ENCODE results near the gene ARNT2. TPM values are rescaled to one million over a fixed set of nuclear protein-coding genes. Genes with fewer than 3 reads are reported as not detected.
A peak's percentile ranks its signal among the peaks of the same experiment; 100 is the strongest.

Gene ARNT2
- total RNA-seq, 1 experiment from 2014 or later = 7.0 TPM

- Mint-ChIP-seq H3K27ac (peak overlapping the region; percentile 52), H3K9me3 (no peaks in the 10 kb centered on the region), H3K4me3 (no peak overlapping the region), H3K36me3 (no peaks in the 10 kb centered on the region), H3K27me3 (ENCODE audit: low read depth) (no peaks in the 10 kb centered on the region), H3K4me1 (peaks cover 10% of the 10 kb centered on the region)
- ATAC-seq (no peak), DNase-seq (ENCODE audit: low spot score) (no peak)
- ChIA-PET CTCF (interaction anchor here (0.6 to 2.2 kb wide), 2 partner anchors 10 to 23 kb away, joined by 3 to 7 read pairs; no protein-coding TSS in a partner anchor), POLR2A (no interaction called here)
- TF ChIP-seq CTCF (IDR thresholded peaks at IDR 0.05) = no peak
- TF ChIP-seq GRHL2 (CRISPR knock-in tag; IDR thresholded peaks at IDR 0.05; ENCODE audit: insufficient replicate concordance, severe bottlenecking) = no peak
- TF ChIP-seq, protein P1, sequence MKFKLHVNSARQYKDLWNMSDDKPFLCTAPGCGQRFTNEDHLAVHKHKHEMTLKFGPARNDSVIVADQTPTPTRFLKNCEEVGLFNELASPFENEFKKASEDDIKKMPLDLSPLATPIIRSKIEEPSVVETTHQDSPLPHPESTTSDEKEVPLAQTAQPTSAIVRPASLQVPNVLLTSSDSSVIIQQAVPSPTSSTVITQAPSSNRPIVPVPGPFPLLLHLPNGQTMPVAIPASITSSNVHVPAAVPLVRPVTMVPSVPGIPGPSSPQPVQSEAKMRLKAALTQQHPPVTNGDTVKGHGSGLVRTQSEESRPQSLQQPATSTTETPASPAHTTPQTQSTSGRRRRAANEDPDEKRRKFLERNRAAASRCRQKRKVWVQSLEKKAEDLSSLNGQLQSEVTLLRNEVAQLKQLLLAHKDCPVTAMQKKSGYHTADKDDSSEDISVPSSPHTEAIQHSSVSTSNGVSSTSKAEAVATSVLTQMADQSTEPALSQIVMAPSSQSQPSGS (CRISPR knock-in tag; IDR thresholded peaks at IDR 0.05; ENCODE audit: borderline replicate concordance, low read depth) = no peak
- no peak for TF ChIP-seq OVOL2 (CRISPR knock-in tag; IDR thresholded peaks at IDR 0.05; ENCODE audit: borderline replicate concordance)
These were observed 173.5 kb downstream of the ARNT2 start for GRCh38 chr15:80577552-80578205.

DNA sequence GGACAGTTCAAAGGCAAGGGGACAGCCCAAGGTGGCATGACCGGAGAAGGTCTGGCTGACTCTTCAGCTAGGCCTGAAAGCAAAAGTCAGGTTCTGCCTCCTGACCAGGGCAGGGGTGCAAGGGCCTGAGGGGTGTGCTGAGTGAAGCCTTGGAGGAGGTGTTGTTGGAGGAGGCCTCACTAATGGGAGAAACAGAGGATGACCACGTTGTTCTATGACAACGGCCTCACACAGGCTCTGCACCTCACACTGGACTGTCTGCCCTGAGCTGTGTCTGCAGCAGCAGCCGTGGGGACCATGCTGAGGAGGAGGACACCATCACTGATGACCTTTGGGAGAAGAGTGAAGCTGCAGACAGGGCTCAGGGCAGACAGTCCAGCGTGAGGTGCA is 174.0 kb downstream of the ARNT2 start:
- Mint-ChIP-seq H3K4me1 (peaks cover 10% of the 10 kb centered on the region), H3K9me3 (no peaks in the 10 kb centered on the region), H3K4me3 (no peak overlapping the region), H3K36me3 (no peaks in the 10 kb centered on the region), H3K27ac (peak overlapping the region; percentile 52), H3K27me3 (ENCODE audit: low read depth) (no peaks in the 10 kb centered on the region)
- DNase-seq (ENCODE audit: low spot score) = no peak
- ChIA-PET CTCF (interaction anchor here (1.3 to 4.3 kb wide), 5 partner anchors 9 to 201 kb away, joined by 4 to 22 read pairs (median 7); partner anchors contain the start of gene CEMIP), POLR2A (no interaction called here)
- no peak for ATAC-seq
- TF ChIP-seq, protein P2, sequence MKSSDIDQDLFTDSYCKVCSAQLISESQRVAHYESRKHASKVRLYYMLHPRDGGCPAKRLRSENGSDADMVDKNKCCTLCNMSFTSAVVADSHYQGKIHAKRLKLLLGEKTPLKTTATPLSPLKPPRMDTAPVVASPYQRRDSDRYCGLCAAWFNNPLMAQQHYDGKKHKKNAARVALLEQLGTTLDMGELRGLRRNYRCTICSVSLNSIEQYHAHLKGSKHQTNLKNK (CRISPR knock-in tag; IDR thresholded peaks at IDR 0.05) = no peak
- TF ChIP-seq RORB (CRISPR knock-in tag; IDR thresholded peaks at IDR 0.05) = no peak
- no peak for TF ChIP-seq NR2C2 (CRISPR knock-in tag; IDR thresholded peaks at IDR 0.05)
- no peak for TF ChIP-seq NFATC4 (CRISPR knock-in tag; IDR thresholded peaks at IDR 0.05)
- TF ChIP-seq, protein P3, sequence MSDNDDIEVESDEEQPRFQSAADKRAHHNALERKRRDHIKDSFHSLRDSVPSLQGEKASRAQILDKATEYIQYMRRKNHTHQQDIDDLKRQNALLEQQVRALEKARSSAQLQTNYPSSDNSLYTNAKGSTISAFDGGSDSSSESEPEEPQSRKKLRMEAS (CRISPR knock-in tag; IDR thresholded peaks at IDR 0.05) = no peak
- TF ChIP-seq, protein P4, sequence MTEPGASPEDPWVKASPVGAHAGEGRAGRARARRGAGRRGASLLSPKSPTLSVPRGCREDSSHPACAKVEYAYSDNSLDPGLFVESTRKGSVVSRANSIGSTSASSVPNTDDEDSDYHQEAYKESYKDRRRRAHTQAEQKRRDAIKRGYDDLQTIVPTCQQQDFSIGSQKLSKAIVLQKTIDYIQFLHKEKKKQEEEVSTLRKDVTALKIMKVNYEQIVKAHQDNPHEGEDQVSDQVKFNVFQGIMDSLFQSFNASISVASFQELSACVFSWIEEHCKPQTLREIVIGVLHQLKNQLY (CRISPR knock-in tag; IDR thresholded peaks at IDR 0.05) = no peak
- no peak for TF ChIP-seq IRF2 (CRISPR knock-in tag; IDR thresholded peaks at IDR 0.05; ENCODE audit: borderline replicate concordance, low read depth)
- no peak for TF ChIP-seq IRF1 (CRISPR knock-in tag; IDR thresholded peaks at IDR 0.05)
- no peak for TF ChIP-seq ZNF532 (CRISPR knock-in tag; IDR thresholded peaks at IDR 0.05; ENCODE audit: borderline replicate concordance)
- TF ChIP-seq, protein P5, sequence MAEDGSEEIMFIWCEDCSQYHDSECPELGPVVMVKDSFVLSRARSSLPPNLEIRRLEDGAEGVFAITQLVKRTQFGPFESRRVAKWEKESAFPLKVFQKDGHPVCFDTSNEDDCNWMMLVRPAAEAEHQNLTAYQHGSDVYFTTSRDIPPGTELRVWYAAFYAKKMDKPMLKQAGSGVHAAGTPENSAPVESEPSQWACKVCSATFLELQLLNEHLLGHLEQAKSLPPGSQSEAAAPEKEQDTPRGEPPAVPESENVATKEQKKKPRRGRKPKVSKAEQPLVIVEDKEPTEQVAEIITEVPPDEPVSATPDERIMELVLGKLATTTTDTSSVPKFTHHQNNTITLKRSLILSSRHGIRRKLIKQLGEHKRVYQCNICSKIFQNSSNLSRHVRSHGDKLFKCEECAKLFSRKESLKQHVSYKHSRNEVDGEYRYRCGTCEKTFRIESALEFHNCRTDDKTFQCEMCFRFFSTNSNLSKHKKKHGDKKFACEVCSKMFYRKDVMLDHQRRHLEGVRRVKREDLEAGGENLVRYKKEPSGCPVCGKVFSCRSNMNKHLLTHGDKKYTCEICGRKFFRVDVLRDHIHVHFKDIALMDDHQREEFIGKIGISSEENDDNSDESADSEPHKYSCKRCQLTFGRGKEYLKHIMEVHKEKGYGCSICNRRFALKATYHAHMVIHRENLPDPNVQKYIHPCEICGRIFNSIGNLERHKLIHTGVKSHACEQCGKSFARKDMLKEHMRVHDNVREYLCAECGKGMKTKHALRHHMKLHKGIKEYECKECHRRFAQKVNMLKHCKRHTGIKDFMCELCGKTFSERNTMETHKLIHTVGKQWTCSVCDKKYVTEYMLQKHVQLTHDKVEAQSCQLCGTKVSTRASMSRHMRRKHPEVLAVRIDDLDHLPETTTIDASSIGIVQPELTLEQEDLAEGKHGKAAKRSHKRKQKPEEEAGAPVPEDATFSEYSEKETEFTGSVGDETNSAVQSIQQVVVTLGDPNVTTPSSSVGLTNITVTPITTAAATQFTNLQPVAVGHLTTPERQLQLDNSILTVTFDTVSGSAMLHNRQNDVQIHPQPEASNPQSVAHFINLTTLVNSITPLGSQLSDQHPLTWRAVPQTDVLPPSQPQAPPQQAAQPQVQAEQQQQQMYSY (CRISPR knock-in tag; IDR thresholded peaks at IDR 0.05) = no peak
- TF ChIP-seq CREM (CRISPR knock-in tag; IDR thresholded peaks at IDR 0.05) = no peak
- TF ChIP-seq ZNF425 (CRISPR knock-in tag; conservative IDR thresholded peaks at IDR 0.05) = no peak
- TF ChIP-seq ZNF416 (CRISPR knock-in tag; IDR thresholded peaks at IDR 0.05) = no peak
- no peak for TF ChIP-seq NR3C1 (CRISPR knock-in tag; conservative IDR thresholded peaks at IDR 0.05; ENCODE audit: low read depth)
